ENCODE data around the gene MGAT5B.

DNA sequence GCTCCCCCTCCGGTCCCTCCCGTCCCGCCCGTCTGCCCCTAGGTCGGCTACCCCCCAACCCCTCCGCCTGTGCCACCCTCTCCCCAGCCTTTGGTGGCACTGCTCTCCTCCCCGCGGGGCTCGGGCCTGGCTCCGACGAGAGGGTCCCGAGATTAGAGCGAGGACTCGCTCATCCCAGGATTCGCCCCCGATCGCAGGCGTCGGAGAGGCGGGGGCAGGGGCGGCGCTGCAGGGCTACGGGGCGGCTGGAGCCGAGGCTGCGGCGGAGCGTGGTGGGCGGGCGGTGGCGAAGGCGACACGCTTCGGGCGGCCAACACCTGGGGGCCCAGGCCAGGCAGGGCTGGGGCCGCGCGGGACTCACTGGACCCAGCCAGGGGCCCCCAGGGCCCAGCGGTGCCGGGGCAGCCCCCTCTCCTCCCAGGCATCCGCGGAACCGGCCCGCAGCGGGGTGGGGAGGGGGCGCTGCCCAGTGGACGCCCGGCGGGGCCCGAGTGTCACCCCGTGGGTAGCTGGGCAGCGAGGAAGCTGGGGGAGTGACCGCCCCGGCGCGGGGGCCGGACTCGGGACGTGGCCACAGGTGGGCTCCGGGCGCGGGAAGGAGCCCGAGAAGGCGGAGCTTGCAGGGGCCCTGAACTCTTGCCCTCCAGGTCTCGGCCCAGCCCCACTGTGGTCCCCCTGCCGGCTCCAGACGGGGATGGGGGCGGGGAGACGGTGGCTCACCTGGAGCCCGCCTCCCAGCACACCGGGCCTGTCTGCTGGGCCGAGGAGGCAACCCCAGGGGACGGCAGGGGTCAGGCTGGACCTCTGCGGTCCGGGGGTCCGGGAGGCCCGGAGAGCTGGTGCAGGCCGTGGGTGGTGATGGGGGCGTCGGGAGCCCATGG is 1.5 kb downstream of the MGAT5B start:
- TF ChIP-seq, protein P1, sequence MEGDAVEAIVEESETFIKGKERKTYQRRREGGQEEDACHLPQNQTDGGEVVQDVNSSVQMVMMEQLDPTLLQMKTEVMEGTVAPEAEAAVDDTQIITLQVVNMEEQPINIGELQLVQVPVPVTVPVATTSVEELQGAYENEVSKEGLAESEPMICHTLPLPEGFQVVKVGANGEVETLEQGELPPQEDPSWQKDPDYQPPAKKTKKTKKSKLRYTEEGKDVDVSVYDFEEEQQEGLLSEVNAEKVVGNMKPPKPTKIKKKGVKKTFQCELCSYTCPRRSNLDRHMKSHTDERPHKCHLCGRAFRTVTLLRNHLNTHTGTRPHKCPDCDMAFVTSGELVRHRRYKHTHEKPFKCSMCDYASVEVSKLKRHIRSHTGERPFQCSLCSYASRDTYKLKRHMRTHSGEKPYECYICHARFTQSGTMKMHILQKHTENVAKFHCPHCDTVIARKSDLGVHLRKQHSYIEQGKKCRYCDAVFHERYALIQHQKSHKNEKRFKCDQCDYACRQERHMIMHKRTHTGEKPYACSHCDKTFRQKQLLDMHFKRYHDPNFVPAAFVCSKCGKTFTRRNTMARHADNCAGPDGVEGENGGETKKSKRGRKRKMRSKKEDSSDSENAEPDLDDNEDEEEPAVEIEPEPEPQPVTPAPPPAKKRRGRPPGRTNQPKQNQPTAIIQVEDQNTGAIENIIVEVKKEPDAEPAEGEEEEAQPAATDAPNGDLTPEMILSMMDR (IDR thresholded peaks at IDR 0.05), result no peak
- no peak for TF ChIP-seq POLR2A (IDR thresholded peaks at IDR 0.05)
